NCI-H2107 treated with DMSO at 0.1 percent for 48 hours (cell line): ENCODE measurements around the gene ZNF230.
A peak's percentile ranks its signal among the peaks of the same experiment; 100 is the strongest.

ENCODE experiments used
- DNase-seq: peaks from one replicate; lab custom pipeline; 2025; ENCODE audit not compliant: unreplicated experiment; lab: John Stamatoyannopoulos, UW

ZNF230 gene

DNA sequence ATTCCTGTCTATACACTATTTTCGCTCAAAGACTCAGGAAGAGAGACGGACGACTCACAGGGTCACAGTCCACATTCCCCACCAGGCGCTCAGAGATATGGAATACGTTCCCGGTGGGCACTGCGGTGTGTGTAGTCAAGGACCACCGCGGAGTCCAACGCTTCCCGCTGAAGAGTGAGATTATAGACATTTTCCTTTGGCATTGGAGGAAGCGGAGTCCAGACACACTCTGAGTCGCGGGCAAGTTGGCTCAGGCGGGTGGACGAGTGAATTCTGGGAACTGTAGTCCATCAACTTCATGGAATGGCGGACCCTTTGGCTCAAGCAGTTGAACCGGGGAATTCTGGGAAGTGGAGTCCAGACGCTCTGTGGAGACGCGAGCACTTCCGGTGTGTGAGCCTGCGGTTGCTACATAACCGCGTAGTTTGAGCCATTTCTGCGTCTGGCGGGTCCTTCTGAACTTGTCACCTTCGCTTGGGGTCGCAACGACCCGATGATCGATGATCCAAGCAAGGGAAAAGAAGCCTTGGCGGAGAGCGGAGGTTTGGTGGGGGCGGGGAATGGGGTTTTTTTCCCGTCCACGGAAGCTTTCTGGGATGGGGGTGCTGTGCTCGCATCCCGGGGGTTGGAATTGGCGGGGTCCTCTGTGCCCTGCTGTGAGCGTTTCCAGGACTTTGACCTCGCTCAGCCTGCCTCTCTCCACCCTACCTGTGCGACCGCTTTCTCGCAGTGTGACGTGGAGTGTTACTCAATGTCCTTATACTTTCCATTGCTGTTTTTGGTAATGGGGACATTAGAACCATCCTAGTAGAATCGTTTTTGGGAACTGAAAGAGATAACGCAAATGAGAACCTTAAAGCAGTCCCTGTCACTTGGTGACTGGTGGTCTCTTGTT is at the start of gene ZNF230:
TSS of gene ZNF230 (plus strand) at position 392 of the 895 bp plus-strand sequence. CDS start 4,122 bp downstream, outside the sequence.
- DNase-seq, result peak; percentile 91

- no peak for DNase-seq
Measured at GRCh38 chr19:43956827-43957226, 45.9 kb upstream of the ZNF230 start.

- no peak for DNase-seq
Measured at GRCh38 chr19:43957891-43958290, 44.9 kb upstream of the ZNF230 start.

- no peak for DNase-seq
Measured at GRCh38 chr19:43960411-43960810, 42.3 kb upstream of the ZNF230 start.

GRCh38 chr19:43966079-43966694 is 36.6 kb upstream of the ZNF230 start:
- no peak for DNase-seq

DNA sequence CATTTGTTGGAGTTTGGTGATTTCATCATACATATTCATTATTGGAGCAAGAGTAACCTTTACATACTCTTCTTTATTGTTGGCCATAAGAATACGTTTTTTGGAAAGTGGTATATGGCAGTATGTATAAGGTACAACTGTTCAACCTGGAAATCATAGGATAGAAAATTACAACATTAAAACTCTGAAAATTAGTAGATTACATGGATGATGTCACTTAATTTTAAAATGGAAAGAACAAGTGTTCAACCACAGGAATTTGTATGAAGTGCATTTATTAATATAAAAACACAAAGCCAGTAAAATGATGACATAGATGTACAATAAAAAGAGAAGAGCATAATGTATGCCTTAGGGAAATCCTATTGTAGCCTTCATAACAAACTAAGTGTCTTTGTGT is 26.0 kb upstream of the ZNF230 start:
- DNase-seq, result no peak

GRCh38 chr19:43983544-43983911 is 19.2 kb upstream of the ZNF230 start:
- no peak for DNase-seq

DNA sequence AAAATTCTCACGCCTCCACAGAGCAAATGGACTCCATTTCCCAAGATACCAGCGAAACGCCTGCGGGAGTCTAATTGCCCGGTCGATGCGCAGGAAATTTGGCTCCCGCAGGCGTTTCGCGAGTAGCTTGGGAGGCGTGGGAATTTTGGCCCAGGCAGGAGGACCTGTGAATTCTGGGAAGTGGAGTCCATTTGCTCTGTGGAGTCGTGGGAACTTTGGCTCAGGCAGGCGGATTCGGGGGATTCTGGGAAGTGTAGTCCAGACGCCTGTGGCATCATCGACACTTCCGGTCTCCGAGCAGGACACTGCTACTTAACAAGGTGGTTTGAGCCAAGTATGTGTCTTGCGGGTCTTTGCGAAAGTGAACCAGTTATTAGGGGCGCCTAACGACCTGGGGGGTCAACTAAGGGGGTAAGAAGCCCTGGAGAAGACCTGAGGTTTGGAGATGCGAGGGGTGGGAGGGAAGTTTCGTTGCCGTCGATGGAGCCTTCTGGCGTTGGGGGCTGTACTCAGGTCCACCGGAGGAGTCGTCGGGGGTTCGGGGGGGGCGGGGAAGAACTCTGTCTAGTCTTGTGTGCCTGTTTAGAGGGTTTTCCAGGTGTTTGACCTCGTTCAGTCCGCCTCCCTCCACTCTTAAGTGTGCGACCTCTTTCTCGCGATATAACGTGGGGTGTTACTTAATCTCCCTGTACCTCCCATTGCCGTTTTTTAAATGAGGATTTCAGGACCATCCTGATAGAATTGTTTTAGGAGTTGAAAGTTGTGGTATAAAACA is 18.7 kb upstream of the ZNF230 start, which contains the start of gene ZNF155:
TSS of gene ZNF155 (plus strand) at position 277 of the 775 bp plus-strand sequence. CDS start 4,356 bp downstream, outside the sequence.
- peak; percentile 68 for DNase-seq

DNA sequence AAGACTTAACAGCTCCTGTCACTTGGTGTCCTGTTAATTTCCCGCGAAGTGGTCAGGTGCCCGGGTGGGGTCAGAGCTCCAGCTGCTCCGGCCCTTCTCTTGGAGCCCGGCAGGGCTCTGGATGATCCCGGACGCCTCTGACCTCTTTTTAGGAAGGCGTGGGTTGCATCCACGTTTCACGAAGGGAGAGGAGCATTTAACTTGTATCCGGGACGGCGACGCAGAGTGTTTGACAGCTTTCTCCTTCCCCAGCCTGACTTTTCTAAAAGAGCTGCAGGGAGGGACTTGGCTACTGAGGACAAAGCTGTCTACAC is 18.1 kb upstream of the ZNF230 start:
- DNase-seq, result no peak

DNA sequence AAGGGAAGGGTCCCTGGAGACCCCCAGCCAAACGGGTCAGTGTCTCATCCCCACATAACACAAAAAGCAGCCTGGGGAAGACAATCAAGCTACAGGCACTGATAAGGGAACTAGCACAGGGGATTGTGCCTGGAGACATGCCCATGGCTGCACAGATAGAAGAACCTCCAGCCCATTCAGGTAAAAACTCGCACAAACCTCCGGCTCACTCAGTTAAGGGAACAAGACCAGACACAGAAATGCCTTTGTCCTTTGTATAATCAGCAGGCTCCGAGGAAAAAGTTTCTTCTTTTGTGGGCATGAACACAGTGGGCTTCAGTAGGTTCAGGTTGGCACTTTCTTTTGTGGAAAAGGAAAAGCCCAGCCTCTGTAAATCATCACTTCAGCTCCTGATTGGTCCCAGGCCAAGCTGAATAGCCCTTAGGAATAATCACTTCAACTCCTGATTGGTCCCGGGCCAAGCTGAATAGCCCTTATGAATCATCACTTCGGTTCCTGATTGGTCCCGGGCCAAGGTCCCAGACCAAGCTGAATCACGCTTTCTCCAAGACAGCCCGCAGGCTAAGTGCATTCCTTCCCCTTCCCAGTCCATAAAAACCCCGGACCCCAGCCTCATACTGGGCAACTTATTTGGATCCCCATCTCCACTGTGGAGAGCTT is 5.0 kb upstream of the ZNF230 start:
- no peak for DNase-seq

- DNase-seq, result no peak
Measured at GRCh38 chr19:44002212-44002565, 568 bp upstream of the ZNF230 start.

DNA sequence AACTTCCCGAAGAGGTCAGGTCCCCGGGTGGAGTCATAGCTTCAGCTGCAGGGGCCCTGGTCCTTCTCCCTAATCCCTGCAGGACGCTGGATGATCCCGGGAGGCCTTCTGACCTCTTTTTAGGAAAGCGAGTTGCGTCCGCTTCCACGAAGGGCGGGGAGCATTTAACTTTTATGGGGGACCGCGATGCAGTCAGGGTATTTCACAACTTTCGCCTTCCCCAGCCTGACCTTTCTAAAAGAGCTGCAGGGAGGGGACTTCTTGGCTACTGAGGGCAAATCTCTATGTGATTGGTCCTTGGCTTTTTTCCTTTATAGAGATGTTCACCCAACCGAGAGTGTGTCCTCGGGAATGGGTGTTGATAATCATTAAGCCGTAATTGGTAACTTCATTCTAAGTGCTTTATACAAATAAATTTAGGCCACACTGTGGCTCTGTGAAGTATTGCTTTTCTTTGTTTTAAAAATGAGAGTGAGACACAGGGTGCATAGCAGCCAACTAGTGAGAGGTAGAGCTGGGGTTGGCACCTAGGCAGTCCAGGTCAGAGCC is 778 bp downstream of the ZNF230 start:
- no peak for DNase-seq

DNA sequence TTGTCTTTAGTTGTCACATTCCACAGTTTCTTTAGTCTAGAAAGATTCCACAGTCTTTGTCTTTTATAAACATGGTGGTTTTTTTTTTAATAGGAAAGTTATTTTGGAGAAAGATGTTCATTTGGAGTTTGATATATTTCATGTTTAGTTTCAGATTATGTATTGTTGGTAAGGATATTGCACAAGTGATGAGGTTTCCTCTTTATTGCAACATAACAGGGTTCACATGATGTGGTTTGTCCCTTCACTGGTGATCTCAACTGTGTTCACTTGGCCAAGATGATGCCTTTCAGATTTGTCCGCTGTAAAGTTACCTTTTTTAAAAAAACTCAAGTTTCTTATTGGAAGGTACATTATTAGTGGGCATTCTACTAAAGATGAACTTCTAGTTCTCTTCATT is 3.2 kb downstream of the ZNF230 start:
- no peak for DNase-seq

DNA sequence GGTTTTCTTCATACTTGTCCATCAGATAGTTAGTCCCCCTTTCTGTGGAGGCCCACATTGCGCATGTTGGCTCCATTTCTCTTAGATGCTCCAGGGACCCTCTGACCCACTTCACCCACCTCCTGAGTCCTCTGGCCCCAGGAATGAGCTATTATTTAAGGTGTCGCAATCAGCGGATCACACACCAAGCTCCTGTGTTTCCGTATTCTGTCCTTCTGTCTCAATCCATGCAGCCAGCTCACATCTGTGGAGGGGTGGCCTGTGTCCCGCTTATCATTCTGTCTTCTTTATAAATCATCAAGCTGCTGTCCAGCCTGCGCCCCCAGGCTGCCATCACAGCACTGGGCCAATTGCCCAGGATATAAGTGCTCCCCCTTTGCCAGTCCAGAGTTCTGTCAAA is 4.7 kb downstream of the ZNF230 start:
- DNase-seq, result no peak

DNA sequence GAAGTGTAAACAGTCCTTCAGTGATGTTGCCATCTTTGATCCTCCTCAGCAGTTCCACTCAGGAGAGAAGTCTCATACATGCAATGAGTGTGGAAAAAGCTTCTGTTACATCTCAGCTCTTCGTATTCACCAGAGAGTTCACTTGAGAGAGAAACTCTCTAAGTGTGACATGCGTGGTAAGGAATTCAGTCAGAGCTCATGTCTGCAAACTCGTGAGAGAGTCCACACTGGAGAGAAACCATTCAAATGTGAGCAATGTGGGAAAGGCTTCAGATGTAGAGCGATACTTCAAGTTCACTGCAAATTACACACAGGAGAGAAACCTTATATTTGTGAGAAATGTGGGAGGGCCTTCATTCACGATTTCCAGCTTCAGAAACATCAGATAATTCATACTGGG is 7.7 kb downstream of the ZNF230 start:
- DNase-seq, result no peak

DNA sequence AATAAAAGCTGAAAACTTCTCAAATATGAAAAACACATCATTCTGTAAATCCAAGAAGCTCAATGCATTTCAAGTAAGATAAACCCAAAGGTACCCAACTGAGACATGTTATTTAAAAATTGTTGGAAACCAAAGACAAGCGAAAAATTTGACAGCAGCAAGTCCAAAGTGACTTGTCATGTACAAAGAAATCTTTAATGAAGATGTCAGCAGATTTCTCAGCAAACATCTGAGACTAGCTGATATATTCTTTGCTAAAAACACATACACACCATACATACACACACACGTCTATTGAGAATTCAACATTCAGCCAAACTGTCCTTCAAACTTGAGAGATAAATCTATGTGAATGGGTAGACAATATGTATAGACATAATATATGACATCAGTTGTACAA is 16.7 kb downstream of the ZNF230 start:
- DNase-seq, result no peak

GRCh38 chr19:44021221-44021620 is 18.5 kb downstream of the ZNF230 start:
- no peak for DNase-seq

DNA sequence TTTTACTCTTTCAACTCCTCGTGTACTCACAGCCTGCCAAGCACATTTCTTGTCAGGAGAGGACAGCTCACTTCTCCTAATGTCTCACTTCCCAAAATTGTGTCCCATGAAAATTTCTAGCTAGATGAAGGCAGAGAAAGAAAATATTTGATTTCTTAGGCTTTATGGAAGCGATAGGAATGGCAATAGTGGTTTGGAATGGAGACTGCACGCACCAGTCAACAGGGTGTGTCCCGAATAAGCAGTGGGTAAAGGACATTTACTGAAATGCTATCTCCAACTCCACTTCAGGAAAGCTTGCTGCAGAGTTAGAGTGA is 22.1 kb downstream of the ZNF230 start:
- no peak for DNase-seq

- peak; percentile 77 for DNase-seq
Measured at GRCh38 chr19:44025217-44025936, 22.6 kb downstream of the ZNF230 start, which contains the start of gene ZNF222. Gene ZNF222, plus strand, starts transcription at chr19:44025379. Its CDS starts 58 bp downstream, at chr19:44025437.

- no peak for DNase-seq
Measured at GRCh38 chr19:44026622-44027021, 23.9 kb downstream of the ZNF230 start.
